ENCODE measurements around the gene FAM83B. TPM values are rescaled to one million over a fixed set of nuclear protein-coding genes. Genes with fewer than 3 reads are reported as not detected.

FAM83B gene
- total and polyA plus RNA-seq, 10 of the 15 experiments (the other 5 are each of a cell fraction or from before 2014, with no cell fraction given): 0.05 TPM; not detected in 9

DNA sequence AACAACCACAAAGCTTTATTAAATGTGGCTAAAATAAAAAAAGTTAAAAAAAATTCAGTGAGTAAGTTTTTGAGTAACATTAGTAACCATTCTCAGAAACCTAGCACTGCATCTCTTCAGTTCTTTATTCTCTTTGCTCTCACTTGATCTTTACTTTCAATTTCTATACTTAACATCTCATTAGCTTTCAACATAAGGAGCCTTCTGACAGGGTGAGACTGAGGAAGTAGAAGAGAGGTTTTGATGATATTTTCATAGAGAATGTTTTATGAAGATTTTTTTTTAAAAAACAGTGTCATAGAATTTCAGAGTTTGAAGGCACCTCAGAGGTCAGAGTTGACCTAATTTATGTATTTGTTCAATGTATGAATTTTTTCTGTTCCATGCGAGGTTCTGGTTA lies 60.8 kb downstream of the FAM83B start:
- RAD21 ChIA-PET (ENCODE audit: unreplicated experiment): no interaction called here
- ATAC-seq (peak; percentile 34; the same call in 1 of the 3 replicates), DNase-seq (ENCODE audit: low read depth, low spot score) (no peak), FAIRE-seq (no peak)
- 29% methylated on average over 1 of the region's 1 CpG for WGBS (ENCODE audit: insufficient coverage, insufficient replicate concordance, low lambda C conversion rate, missing lambda C conversion rate)
- CTCF ChIA-PET: interaction anchor here (0.7 kb wide), 1 partner anchor 190 kb away, joined by 3 read pairs; no protein-coding TSS in a partner anchor
- no TSS peak for BruUV-seq (replicated peaks)
- H3K79me2 ChIP-seq (ENCODE audit: control insufficient read depth, insufficient read depth, low read length): no peaks in the 10 kb centered on the region
- H3K9ac ChIP-seq (ENCODE audit: control insufficient read depth, insufficient read depth, low read length): no peak overlapping the region
- no peaks in the 10 kb centered on the region for H4K20me1 ChIP-seq (ENCODE audit: control insufficient read depth, insufficient read depth)
- no peak overlapping the region for H3K27ac ChIP-seq (ENCODE audit: control insufficient read depth, insufficient read depth)
- SMC1A ChIA-PET (ENCODE audit: uncharacterized antibody, unreplicated experiment): no interaction called here
- H3K4me2 ChIP-seq (ENCODE audit: control insufficient read depth, insufficient read depth): no peak overlapping the region
- in situ Hi-C loops (cut with MboI): no loop called here
- H3K4me3 ChIP-seq: no peak overlapping the region
- no peaks in the 10 kb centered on the region for H3K36me3 ChIP-seq (ENCODE audit: control insufficient read depth in 2 of 2, insufficient read depth in 2 of 2, low read length in 1 of 2)
- TF ChIP-seq, protein P1, sequence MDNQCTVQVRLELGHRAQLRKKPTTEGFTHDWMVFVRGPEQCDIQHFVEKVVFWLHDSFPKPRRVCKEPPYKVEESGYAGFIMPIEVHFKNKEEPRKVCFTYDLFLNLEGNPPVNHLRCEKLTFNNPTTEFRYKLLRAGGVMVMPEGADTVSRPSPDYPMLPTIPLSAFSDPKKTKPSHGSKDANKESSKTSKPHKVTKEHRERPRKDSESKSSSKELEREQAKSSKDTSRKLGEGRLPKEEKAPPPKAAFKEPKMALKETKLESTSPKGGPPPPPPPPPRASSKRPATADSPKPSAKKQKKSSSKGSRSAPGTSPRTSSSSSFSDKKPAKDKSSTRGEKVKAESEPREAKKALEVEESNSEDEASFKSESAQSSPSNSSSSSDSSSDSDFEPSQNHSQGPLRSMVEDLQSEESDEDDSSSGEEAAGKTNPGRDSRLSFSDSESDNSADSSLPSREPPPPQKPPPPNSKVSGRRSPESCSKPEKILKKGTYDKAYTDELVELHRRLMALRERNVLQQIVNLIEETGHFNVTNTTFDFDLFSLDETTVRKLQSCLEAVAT (IDR thresholded peaks at IDR 0.05): no peak
- TF ChIP-seq, protein P2, sequence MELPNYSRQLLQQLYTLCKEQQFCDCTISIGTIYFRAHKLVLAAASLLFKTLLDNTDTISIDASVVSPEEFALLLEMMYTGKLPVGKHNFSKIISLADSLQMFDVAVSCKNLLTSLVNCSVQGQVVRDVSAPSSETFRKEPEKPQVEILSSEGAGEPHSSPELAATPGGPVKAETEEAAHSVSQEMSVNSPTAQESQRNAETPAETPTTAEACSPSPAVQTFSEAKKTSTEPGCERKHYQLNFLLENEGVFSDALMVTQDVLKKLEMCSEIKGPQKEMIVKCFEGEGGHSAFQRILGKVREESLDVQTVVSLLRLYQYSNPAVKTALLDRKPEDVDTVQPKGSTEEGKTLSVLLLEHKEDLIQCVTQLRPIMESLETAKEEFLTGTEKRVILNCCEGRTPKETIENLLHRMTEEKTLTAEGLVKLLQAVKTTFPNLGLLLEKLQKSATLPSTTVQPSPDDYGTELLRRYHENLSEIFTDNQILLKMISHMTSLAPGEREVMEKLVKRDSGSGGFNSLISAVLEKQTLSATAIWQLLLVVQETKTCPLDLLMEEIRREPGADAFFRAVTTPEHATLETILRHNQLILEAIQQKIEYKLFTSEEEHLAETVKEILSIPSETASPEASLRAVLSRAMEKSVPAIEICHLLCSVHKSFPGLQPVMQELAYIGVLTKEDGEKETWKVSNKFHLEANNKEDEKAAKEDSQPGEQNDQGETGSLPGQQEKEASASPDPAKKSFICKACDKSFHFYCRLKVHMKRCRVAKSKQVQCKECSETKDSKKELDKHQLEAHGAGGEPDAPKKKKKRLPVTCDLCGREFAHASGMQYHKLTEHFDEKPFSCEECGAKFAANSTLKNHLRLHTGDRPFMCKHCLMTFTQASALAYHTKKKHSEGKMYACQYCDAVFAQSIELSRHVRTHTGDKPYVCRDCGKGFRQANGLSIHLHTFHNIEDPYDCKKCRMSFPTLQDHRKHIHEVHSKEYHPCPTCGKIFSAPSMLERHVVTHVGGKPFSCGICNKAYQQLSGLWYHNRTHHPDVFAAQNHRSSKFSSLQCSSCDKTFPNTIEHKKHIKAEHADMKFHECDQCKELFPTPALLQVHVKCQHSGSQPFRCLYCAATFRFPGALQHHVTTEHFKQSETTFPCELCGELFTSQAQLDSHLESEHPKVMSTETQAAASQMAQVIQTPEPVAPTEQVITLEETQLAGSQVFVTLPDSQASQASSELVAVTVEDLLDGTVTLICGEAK (IDR thresholded peaks at IDR 0.05; ENCODE audit: borderline replicate concordance): peak; percentile 20; the same call in 1 of the 2 replicates
- TF ChIP-seq MTA3 (IDR thresholded peaks at IDR 0.05; ENCODE audit: borderline replicate concordance, low read length): no peak
- TF ChIP-seq, protein P3, sequence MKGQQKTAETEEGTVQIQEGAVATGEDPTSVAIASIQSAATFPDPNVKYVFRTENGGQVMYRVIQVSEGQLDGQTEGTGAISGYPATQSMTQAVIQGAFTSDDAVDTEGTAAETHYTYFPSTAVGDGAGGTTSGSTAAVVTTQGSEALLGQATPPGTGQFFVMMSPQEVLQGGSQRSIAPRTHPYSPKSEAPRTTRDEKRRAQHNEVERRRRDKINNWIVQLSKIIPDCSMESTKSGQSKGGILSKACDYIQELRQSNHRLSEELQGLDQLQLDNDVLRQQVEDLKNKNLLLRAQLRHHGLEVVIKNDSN (IDR thresholded peaks at IDR 0.05; ENCODE audit: borderline replicate concordance, extremely low read length, insufficient read depth, low read depth, low read length): no peak
- no peak for TF ChIP-seq CREM (IDR thresholded peaks at IDR 0.05; ENCODE audit: low read depth)
- H3K27me3 ChIP-seq (replicated peaks in 1 of 2; ENCODE audit: control insufficient read depth in 2 of 2, insufficient read depth in 2 of 2, low read length in 1 of 2): no peaks in the 10 kb centered on the region
- POLR2A ChIA-PET: no interaction called here
- H2AFZ ChIP-seq (ENCODE audit: control insufficient read depth, low read depth, low read length): no peak overlapping the region
- H3K9me3 ChIP-seq (replicated peaks; ENCODE audit: control insufficient read depth, insufficient read depth, low read length): no peaks in the 10 kb centered on the region
- H3K4me1 ChIP-seq (ENCODE audit: control insufficient read depth, insufficient read depth, low read length): no peaks in the 10 kb centered on the region
- intact Hi-C loops (cut with micrococcal nuclease; ENCODE audit: unreplicated experiment): no loop called here

All from GM12878 (cell line).